ENCODE measurements around the gene RCE1.
"Not testable (repeated sequence)": the region's sequence is repeated elsewhere in the genome, so short reads cannot be mapped to it uniquely, and the experiment has no call there.

RCE1 gene

GRCh38 chr11:66815646-66816045, 27.6 kb upstream of the RCE1 start:
- TF ChIP-seq, protein P1, sequence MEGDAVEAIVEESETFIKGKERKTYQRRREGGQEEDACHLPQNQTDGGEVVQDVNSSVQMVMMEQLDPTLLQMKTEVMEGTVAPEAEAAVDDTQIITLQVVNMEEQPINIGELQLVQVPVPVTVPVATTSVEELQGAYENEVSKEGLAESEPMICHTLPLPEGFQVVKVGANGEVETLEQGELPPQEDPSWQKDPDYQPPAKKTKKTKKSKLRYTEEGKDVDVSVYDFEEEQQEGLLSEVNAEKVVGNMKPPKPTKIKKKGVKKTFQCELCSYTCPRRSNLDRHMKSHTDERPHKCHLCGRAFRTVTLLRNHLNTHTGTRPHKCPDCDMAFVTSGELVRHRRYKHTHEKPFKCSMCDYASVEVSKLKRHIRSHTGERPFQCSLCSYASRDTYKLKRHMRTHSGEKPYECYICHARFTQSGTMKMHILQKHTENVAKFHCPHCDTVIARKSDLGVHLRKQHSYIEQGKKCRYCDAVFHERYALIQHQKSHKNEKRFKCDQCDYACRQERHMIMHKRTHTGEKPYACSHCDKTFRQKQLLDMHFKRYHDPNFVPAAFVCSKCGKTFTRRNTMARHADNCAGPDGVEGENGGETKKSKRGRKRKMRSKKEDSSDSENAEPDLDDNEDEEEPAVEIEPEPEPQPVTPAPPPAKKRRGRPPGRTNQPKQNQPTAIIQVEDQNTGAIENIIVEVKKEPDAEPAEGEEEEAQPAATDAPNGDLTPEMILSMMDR (conservative IDR thresholded peaks at IDR 0.05; ENCODE audit: low read depth), result no peak
- ChIA-PET POLR2A (ENCODE audit: low non-redundant PET) (no interaction called here), CTCF (interaction anchor here (1.0 kb wide), 1 partner anchor 120 kb away, joined by 3 read pairs; no protein-coding TSS in a partner anchor)
- DNase-seq (ENCODE audit: low spot score), result peak; percentile 13
- H3K27ac ChIP-seq, result no peak overlapping the region

DNA sequence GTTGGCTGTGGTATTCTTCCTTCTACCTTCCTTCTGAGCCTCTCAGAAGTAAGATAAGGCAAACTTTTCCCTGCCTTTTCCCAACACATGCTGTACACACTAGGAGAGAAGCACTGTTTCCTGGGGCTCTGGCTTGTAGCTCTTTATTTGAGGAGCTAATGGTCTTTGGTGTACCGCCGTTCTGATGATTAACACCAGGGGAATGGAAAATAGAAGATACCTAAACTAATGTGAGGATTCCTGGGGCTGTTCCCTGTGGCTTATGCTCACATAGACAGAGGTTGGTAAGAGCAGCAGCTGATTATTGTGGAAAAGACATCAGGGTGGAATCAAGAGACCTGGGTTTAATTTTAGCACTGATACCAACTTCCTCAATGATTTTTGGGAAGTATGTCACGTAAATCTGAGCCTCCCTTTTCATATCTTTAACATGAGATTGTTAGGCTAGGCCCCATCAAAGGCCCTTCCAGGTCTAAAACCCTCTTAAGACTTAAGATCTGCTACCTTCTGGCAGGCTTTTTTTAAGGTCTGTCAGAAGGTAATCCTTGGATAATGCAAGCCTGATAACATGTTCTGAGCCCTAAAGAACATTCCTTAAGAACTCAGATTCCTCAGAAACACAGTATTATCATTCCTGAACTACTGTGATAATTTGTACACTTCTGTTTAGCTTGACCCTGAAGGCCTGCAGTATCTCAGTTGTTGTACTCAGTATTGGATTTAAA, 24.8 kb upstream of the RCE1 start:
- TF ChIP-seq, protein P1 (conservative IDR thresholded peaks at IDR 0.05; ENCODE audit: low read depth), result no peak
- POLR2A ChIA-PET (ENCODE audit: low non-redundant PET), result no interaction called here
- H3K27ac ChIP-seq, result no peak overlapping the region
- CTCF ChIA-PET, result no interaction called here
- DNase-seq (ENCODE audit: low spot score), result no peak

DNA sequence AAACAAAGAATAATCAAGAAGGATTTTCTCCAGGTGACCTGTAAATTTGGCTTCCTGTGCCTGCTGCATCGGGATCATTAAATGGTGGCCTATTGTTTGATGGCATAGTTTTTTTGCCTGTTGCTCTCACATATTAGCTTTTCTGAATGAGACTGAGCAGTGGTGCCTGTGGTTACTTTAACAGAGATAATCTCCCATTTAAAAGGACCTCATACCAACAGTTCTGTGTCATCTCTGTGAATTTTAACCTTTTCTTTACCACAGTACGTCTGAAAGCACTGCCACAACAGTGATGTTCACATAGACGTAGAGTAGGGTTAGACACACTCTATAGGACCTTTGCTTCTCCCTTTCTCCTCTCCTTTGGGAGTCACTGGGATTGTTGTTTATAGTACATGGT, 22.9 kb upstream of the RCE1 start:
- ChIA-PET POLR2A (ENCODE audit: low non-redundant PET) (no interaction called here), CTCF (interaction anchor here (0.5 to 0.6 kb wide), 2 partner anchors 33 to 51 kb away, joined by 3 to 4 read pairs; no protein-coding TSS in a partner anchor)
- TF ChIP-seq, protein P1 (conservative IDR thresholded peaks at IDR 0.05; ENCODE audit: low read depth), result no peak
- H3K27ac ChIP-seq, result no peak overlapping the region
- DNase-seq (ENCODE audit: low spot score), result no peak

DNA sequence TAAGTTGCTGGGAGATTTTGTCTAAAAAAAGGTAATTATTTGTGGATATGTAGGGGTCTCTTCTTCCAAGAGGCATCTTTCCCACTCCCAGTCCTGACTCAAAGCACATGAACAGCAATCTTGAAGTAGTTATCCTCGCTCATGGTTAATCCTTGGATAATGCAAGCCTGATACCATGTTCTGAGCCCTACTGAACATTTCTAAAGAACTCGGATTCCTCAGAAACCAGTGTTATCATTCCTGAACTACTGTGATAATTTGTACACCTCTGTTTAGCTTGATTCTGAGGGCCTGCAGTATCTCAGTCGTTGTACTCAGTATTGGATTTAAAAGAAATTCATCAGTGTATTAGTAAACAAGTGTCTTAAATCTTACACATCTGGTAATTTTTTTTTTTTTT, 22.3 kb upstream of the RCE1 start:
- no peak overlapping the region for H3K27ac ChIP-seq
- ChIA-PET POLR2A (ENCODE audit: low non-redundant PET) (no interaction called here), CTCF (interaction anchor here (0.6 kb wide), 1 partner anchor 52 kb away, joined by 3 read pairs; no protein-coding TSS in a partner anchor)
- TF ChIP-seq, protein P1 (conservative IDR thresholded peaks at IDR 0.05; ENCODE audit: low read depth), result no peak
- no peak for DNase-seq (ENCODE audit: low spot score)

DNA sequence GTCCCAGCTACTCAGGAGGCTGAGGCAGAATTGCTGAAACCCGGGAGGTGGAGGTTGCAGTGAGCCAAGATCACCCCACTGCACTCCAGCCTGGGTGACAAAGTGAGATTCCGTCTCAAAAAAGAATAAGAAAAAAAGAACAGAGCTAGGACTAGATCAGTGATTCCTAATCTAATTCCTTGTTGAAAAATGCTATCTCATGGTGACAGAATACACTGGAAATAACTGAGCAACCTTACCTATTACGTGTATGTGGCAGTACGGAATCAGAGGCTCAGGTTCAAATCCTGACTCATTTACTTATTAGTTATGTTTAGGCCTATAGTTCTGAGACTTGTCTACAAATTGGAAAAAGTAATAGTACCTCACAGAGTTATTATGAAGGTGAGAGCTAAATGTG, 19.5 kb upstream of the RCE1 start:
- ChIA-PET POLR2A (ENCODE audit: low non-redundant PET) (no interaction called here), CTCF (no interaction called here)

GRCh38 chr11:66824573-66824972, 18.7 kb upstream of the RCE1 start:
- POLR2A ChIA-PET (ENCODE audit: low non-redundant PET); H3K27ac ChIP-seq; DNase-seq (ENCODE audit: low spot score); CTCF ChIA-PET: not testable (repeated sequence)

More for the DNA sequence above, 19.5 kb upstream of the RCE1 start:
- TF ChIP-seq, protein P1 (conservative IDR thresholded peaks at IDR 0.05; ENCODE audit: low read depth), result no peak
- no peak overlapping the region for H3K27ac ChIP-seq
- DNase-seq (ENCODE audit: low spot score), result no peak

DNA sequence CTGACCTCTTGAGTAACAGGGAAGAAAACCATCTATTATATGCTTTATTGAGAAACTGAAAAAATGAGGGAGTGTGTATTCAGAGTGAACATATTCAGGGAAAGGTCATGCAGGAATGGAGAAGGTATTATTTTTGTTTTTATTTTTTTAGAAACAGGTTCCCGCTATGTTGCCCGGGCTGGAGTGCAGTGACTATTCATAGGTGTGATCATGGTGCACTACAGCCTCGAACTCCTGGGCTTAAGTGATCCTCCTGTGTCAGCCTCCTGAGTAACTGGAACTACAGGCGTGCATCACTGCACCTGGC, 8.7 kb upstream of the RCE1 start:
- CTCF ChIA-PET, result interaction anchor here (0.6 to 1.3 kb wide), 7 partner anchors 9 to 413 kb away, joined by 3 to 9 read pairs (median 6); partner anchors contain the start of gene RCE1
- DNase-seq (ENCODE audit: low spot score), result no peak
- TF ChIP-seq, protein P1 (conservative IDR thresholded peaks at IDR 0.05; ENCODE audit: low read depth), result no peak; the same call in none of the 2 replicates
- no peak overlapping the region for H3K27ac ChIP-seq
- POLR2A ChIA-PET (ENCODE audit: low non-redundant PET), result no interaction called here
